GM18907 (cell line): ENCODE data around the gene AQP2.

Source experiments
- ATAC-seq: cut with Tn5 transposase; IDR thresholded peaks from one replicate; pipeline ENCODE4 v1.9.1; 2021; ENCODE audit warnings: mild to moderate bottlenecking, moderate library complexity; ENCODE audit not compliant: unreplicated experiment

AQP2 gene

GRCh38 chr12:49954863-49955830 lies 4.6 kb downstream of the AQP2 start:
- ATAC-seq: no peak

GRCh38 chr12:49955899-49956662 lies 5.5 kb downstream of the AQP2 start:
- no peak for ATAC-seq

- no peak for ATAC-seq
Measured at GRCh38 chr12:49956663-49957569, 6.4 kb downstream of the AQP2 start.

GRCh38 chr12:49957570-49957967 lies 7.0 kb downstream of the AQP2 start:
- ATAC-seq: no peak

- ATAC-seq: no peak
Measured at GRCh38 chr12:49959685-49960473, 9.3 kb downstream of the AQP2 start.

- ATAC-seq: no peak
Measured at GRCh38 chr12:49960474-49961110, 10.1 kb downstream of the AQP2 start.

GRCh38 chr12:49961111-49961922 lies 10.8 kb downstream of the AQP2 start, which contains the start of gene AQP5:
Gene AQP5, plus strand, starts transcription at chr12:49961872. Its CDS starts 146 bp downstream, at chr12:49962018.
- ATAC-seq: no peak

GRCh38 chr12:49961993-49962764 lies 11.6 kb downstream of the AQP2 start:
- ATAC-seq: no peak

GRCh38 chr12:49962861-49963765 lies 12.6 kb downstream of the AQP2 start:
- ATAC-seq: no peak

GRCh38 chr12:49963976-49964815 lies 13.7 kb downstream of the AQP2 start:
- ATAC-seq: no peak

GRCh38 chr12:49964849-49965624 lies 14.5 kb downstream of the AQP2 start:
- ATAC-seq: no peak

- no peak for ATAC-seq
Measured at GRCh38 chr12:49965836-49966235, 15.3 kb downstream of the AQP2 start.

- no peak for ATAC-seq
Measured at GRCh38 chr12:49966511-49967041, 16.0 kb downstream of the AQP2 start.

GRCh38 chr12:49967042-49967776 lies 16.7 kb downstream of the AQP2 start:
- peak; percentile 65 for ATAC-seq
